Endothelial cell of umbilical vein (primary cell): ENCODE measurements around the gene ANKS1B. TPM values are rescaled to one million over a fixed set of nuclear protein-coding genes. Genes with fewer than 3 reads are reported as not detected.

Experiments used
- BruUV-seq: library from RNA; stranded (reverse); fragments of 400-500 nt; replicated peaks from 2 replicates; lab custom pipeline; 2021; lab: Mats Ljungman, UMichigan
- CTCF ChIA-PET: fragments of 300-600, 350-600 bp; sonication (Branson Sonifier 250); formaldehyde crosslinking; loops from one replicate; lab custom pipeline; 2021; ENCODE audit warnings: antibody characterized with exemption, inconsistent platforms; lab: Charles Lee
- POLR2A ChIA-PET: fragments of 300-600, 350-600 bp; sonication (Branson Sonifier 250); formaldehyde crosslinking; loops from one replicate; lab custom pipeline; 2021; ENCODE audit warnings: antibody characterized with exemption, inconsistent platforms; lab: Charles Lee
- DNase-seq: peaks from one replicate; pipeline ENCODE4 v3.0.0-alpha.2; 2011; ENCODE audit warnings: low read depth, low spot score
- FAIRE-seq: peaks from 2 replicates; lab custom pipeline; 2011; peaks lifted over from hg19 to GRCh38; lab: Jason Lieb, UNC
- H2AFZ ChIP-seq: 2 replicates; pipeline ENCODE4 v1.6.0; 2012; ENCODE audit warnings: low read depth, low read length, control low read depth, inconsistent platforms
- H3K27ac ChIP-seq: 2 replicates; pipeline ENCODE4 v1.5.1; 2011; ENCODE audit warnings: low read depth, mild to moderate bottlenecking, control low read depth, low read length, moderate library complexity; ENCODE audit not compliant: insufficient read depth
- H3K27me3 ChIP-seq, 2 experiments: 2 replicates each; pipeline versions ENCODE4 v1.6.0 to v1.6.1; 2011; ENCODE audit warnings: low read length in 2 of 2, mixed read lengths in 1 of 2; ENCODE audit not compliant: control insufficient read depth in 2 of 2, insufficient read depth in 2 of 2
- H3K36me3 ChIP-seq, 2 experiments: 2 replicates in 1 of 2; 3 replicates in 1 of 2; pipeline ENCODE4 v1.5.1; 2011; ENCODE audit warnings: low read length in 2 of 2, mild to moderate bottlenecking in 1 of 2, moderate library complexity in 1 of 2; ENCODE audit not compliant: control insufficient read depth in 2 of 2, insufficient read depth in 2 of 2; ENCODE audit errors: extremely low read depth in 1 of 2
- H3K4me1 ChIP-seq: 3 replicates; pipeline ENCODE4 v1.5.1; 2011; ENCODE audit warnings: mild to moderate bottlenecking, low read length; ENCODE audit not compliant: control insufficient read depth, insufficient read depth; ENCODE audit errors: extremely low read depth
- H3K4me2 ChIP-seq: 2 replicates; pipeline ENCODE4 v1.6.1; 2011; ENCODE audit warnings: low read length, control low read depth, mixed read lengths; ENCODE audit not compliant: insufficient read depth
- H3K4me3 ChIP-seq, 3 experiments: fragments of 200-600 bp in 1 of 3; sonication (generic), shearing (Covaris generic) in 1 of 3; replicated peaks in 1 of 3; 2 replicates each; pipeline ENCODE4 v1.5.1; 2011 to 2016; ENCODE audit warnings: control low read depth in 3 of 3, low read length in 3 of 3, mild to moderate bottlenecking in 2 of 3, inconsistent platforms in 1 of 3, low read depth in 1 of 3, moderate library complexity in 1 of 3; ENCODE audit not compliant: insufficient read depth in 1 of 3
- H3K79me2 ChIP-seq: 2 replicates; pipeline ENCODE4 v1.6.0; 2012; ENCODE audit warnings: low read length, inconsistent platforms; ENCODE audit not compliant: control insufficient read depth, insufficient read depth
- H3K9ac ChIP-seq: replicated peaks from 2 replicates; pipeline ENCODE3; 2011; ENCODE audit warnings: low read length, control low read depth; ENCODE audit not compliant: insufficient read depth; ENCODE audit errors: extremely low read depth
- H3K9me1 ChIP-seq: replicated peaks from 3 replicates; pipeline ENCODE4 v1.6.0; 2011; ENCODE audit warnings: mild to moderate bottlenecking, low read length; ENCODE audit not compliant: control insufficient read depth, insufficient read depth; ENCODE audit errors: extremely low read depth
- H3K9me3 ChIP-seq: replicated peaks from 2 replicates; pipeline ENCODE4 v1.5.1; 2012; ENCODE audit warnings: low read length, inconsistent platforms; ENCODE audit not compliant: control insufficient read depth, insufficient read depth
- H4K20me1 ChIP-seq: replicated peaks from 2 replicates; pipeline ENCODE3; 2011; ENCODE audit warnings: mild to moderate bottlenecking, low read length; ENCODE audit not compliant: control insufficient read depth, insufficient read depth; ENCODE audit errors: extremely low read depth
- CTCF ChIP-seq, 2 donors: IDR thresholded peaks; 1 replicate in 1 of 2; 2 replicates in 1 of 2; pipeline ENCODE4 v1.5.1; 2011; ENCODE audit warnings: low read length in 2 of 2, mild to moderate bottlenecking in 2 of 2, moderate library complexity in 2 of 2, control low read depth in 1 of 2, inconsistent platforms in 1 of 2, low read depth in 1 of 2; ENCODE audit not compliant: insufficient read depth in 1 of 2; ENCODE audit errors: extremely low read depth in 1 of 2
- EZH2 ChIP-seq: IDR thresholded peaks from 2 replicates; pipeline ENCODE4 v1.6.1; 2012; ENCODE audit warnings: borderline replicate concordance, low read depth, mild to moderate bottlenecking, moderate library complexity, low read length, inconsistent platforms; ENCODE audit not compliant: severe bottlenecking
- FOS ChIP-seq: IDR thresholded peaks from 2 replicates; pipeline ENCODE4 v1.6.1; 2011; ENCODE audit warnings: mild to moderate bottlenecking, low read length, moderate library complexity, borderline replicate concordance; ENCODE audit not compliant: insufficient read depth
- GATA2 ChIP-seq: IDR thresholded peaks from 2 replicates; pipeline ENCODE4 v1.7.0; 2011; ENCODE audit warnings: low read depth, mild to moderate bottlenecking, moderate library complexity, mixed read lengths, low read length; ENCODE audit not compliant: insufficient read length, insufficient read depth
- JUN ChIP-seq: IDR thresholded peaks from 2 replicates; pipeline ENCODE4 v1.6.1; 2011; ENCODE audit warnings: borderline replicate concordance, low read depth; ENCODE audit not compliant: insufficient read length, insufficient read depth
- MYC ChIP-seq: IDR thresholded peaks from one replicate; pipeline ENCODE4 v1.6.1; 2011; ENCODE audit warnings: mild to moderate bottlenecking, low read depth, low read length
- POLR2A ChIP-seq: IDR thresholded peaks from 2 replicates; pipeline ENCODE4 v1.6.1; 2012; ENCODE audit warnings: low read depth, mild to moderate bottlenecking, control low read depth, low read length
- POLR2AphosphoS5 ChIP-seq: IDR thresholded peaks from 2 replicates; pipeline ENCODE4 v1.6.1; 2012; ENCODE audit warnings: low read depth, mild to moderate bottlenecking, control low read depth, low read length, moderate library complexity; ENCODE audit not compliant: insufficient read depth
- dilution Hi-C: fragments of 300-500 bp; cut with MboI; formaldehyde crosslinking; loops from one replicate; pipeline ENCODE4 v1.15.0; 2019; ENCODE audit warnings: low sequenced_read_pairs; ENCODE audit not compliant: extremely low pct_ligation_motif_present
- intact Hi-C: fragments of 100-400 bp; cut with micrococcal nuclease; formaldehyde crosslinking; loops from one replicate; pipeline ENCODE4 v1.10.0; 2022
- polyA plus RNA-seq, 4 experiments: library from polyadenylated mRNA; depleted of rRNA in 3 of 4; stranded (reverse) in 3 of 4; unstranded in 1 of 4; fragments of >200 nt; gene quantifications; 2 replicates each; pipeline versions ENCODE4 v1.2.1 to v1.2.3, GENCODE V29; 2011 to 2012; ENCODE audit warnings: missing spikeins in 1 of 4
- total RNA-seq: library from RNA; stranded (reverse); gene quantifications from 2 replicates; pipeline ENCODE4 v1.2.3, GENCODE V29; 2021
- TF ChIP-seq, protein P1 (sequence below): IDR thresholded peaks from 2 replicates; pipeline ENCODE4 v1.6.1; 2011; ENCODE audit not compliant: insufficient read depth, insufficient read length

Gene ANKS1B
- total and polyA plus RNA-seq, 2 donors (not counting 3 experiments of a cell fraction or from before 2014, with no cell fraction given) = 0.15 to 0.38 TPM

GRCh38 chr12:99712281-99712680 is 272.5 kb downstream of the ANKS1B start:
- Histone ChIP-seq H3K9me1 (no peaks in the 10 kb centered on the region), H3K27me3 (no peaks in the 10 kb centered on the region), H3K4me2 (no peak overlapping the region), H3K79me2 (no peaks in the 10 kb centered on the region), H2AFZ (no peak overlapping the region), H4K20me1 (no peaks in the 10 kb centered on the region), H3K4me1 (no peaks in the 10 kb centered on the region), H3K27ac (no peak overlapping the region), H3K9me3 (no peaks in the 10 kb centered on the region), H3K4me3 (no peak overlapping the region), H3K36me3 (no peaks in the 10 kb centered on the region), H3K9ac (no peak overlapping the region)
- intact Hi-C loops (no loop called here), dilution Hi-C loops (no loop called here)
- TF ChIP-seq MYC = no peak
- TF ChIP-seq, protein P1, sequence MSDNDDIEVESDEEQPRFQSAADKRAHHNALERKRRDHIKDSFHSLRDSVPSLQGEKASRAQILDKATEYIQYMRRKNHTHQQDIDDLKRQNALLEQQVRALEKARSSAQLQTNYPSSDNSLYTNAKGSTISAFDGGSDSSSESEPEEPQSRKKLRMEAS = no peak
- no peak for TF ChIP-seq POLR2A
- no peak for TF ChIP-seq FOS
- no peak for TF ChIP-seq GATA2
- TF ChIP-seq JUN = no peak
- no peak for TF ChIP-seq EZH2
- TF ChIP-seq POLR2AphosphoS5 = no peak
- no peak for TF ChIP-seq CTCF (IDR thresholded peaks at IDR 0.05; ENCODE audit: extremely low read depth in 1 of 2, insufficient read depth in 1 of 2, low read depth in 1 of 2, low read length in 2 of 2)
- FAIRE-seq (no peak), DNase-seq (no peak)
- BruUV-seq = no TSS peak
- CTCF ChIA-PET = no interaction called here
- POLR2A ChIA-PET = no interaction called here
